Measurements from ENCODE around the gene OR5I1.

Gene OR5I1

DNA sequence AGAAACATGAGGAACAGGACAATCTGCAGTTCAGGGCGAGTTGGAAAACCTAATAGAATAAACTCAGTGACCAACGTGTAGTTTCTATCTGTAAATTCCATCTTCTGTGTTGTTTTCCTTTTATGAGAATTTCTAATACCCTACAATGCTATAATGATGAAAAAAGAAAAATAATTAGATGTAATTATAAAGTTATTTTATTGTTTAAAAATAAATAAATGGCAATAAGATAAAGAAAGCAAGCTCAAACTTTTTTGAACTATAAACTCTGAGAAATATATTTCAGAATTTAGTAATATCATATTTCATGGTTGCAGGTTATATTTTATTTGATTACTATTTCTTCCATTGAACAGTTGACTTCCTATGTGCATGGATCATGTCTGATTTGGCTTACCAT lies at the start of gene OR5I1:
Gene OR5I1, minus strand, starts transcription at position 101 of the 400 bp plus-strand sequence. Its CDS starts 0 bp downstream, at position 101.
- TF ChIP-seq, protein P1, sequence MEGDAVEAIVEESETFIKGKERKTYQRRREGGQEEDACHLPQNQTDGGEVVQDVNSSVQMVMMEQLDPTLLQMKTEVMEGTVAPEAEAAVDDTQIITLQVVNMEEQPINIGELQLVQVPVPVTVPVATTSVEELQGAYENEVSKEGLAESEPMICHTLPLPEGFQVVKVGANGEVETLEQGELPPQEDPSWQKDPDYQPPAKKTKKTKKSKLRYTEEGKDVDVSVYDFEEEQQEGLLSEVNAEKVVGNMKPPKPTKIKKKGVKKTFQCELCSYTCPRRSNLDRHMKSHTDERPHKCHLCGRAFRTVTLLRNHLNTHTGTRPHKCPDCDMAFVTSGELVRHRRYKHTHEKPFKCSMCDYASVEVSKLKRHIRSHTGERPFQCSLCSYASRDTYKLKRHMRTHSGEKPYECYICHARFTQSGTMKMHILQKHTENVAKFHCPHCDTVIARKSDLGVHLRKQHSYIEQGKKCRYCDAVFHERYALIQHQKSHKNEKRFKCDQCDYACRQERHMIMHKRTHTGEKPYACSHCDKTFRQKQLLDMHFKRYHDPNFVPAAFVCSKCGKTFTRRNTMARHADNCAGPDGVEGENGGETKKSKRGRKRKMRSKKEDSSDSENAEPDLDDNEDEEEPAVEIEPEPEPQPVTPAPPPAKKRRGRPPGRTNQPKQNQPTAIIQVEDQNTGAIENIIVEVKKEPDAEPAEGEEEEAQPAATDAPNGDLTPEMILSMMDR (IDR thresholded peaks at IDR 0.05; ENCODE audit: low read depth, low read length) = no peak

DNA sequence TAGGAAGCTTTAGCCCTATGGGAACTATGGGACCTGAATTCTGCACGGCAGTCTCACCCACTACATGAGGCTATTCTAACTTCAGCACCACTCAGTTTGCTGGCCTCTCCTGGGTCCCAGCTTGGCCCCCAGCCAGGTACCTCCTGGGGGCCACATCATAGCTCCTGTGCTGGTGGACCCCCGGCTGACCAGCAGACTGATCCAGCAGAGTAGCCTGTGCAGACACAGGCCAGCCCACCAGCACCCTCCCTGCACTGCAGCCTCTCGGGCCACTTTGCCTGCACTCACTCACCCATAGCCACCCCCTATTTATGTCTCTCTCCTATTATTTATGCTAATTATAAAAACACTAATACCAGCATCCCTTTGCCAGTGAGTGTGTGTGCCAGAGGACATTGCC lies 34.7 kb upstream of the OR5I1 start:
- TF ChIP-seq, protein P1 (IDR thresholded peaks at IDR 0.05; ENCODE audit: low read depth, low read length) = no peak
- DNase-seq (ENCODE audit: extremely low read depth, low read depth) = no peak

More for the DNA sequence above, at the start of gene OR5I1:
- DNase-seq (ENCODE audit: extremely low read depth, low read depth) = no peak

DNA sequence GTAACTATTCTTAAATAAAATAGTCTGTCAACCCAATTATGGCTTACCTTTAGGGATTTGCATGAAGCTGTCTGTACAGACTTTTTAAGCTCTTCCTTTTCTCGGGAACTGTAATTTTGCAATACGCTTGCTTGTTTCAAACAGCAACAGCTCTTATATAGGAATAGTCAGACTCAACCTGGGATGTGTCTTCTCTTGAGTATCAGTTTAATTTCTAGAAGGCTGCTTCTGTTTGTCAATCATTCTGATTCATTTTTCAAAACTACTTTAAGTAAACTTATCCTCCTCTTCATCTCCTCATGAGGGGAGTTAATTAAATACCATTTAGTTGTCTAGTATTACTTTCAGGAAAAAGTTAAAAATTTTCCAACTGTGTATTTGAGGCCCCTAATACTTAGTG lies 33.6 kb upstream of the OR5I1 start, which contains the start of gene OR10AG1:
Gene OR10AG1, minus strand, starts transcription at position 101 of the 400 bp plus-strand sequence. Its CDS starts 38 bp downstream, at position 63.
- DNase-seq (ENCODE audit: extremely low read depth, low read depth) = no peak
- TF ChIP-seq, protein P1 (IDR thresholded peaks at IDR 0.05; ENCODE audit: low read depth, low read length) = no peak

DNA sequence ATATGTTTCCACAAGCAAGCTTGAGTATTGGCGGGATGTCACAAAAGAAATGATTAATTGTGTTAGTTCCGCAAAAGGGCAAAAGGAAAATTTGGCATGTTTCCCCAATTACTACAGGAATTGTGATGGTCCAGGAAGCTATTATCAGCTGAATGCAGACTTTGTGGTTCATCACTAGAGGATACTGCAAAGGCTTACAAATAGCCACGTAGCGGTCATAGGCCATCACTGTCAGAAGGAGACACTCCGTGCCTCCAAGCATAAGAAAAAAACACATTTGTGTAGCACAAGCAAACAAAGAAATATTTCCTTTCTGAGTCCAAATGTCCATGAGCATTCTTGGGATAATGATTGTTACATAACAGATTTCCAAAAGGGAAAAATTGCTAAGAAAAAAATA lies 31.7 kb upstream of the OR5I1 start:
- TF ChIP-seq, protein P1 (IDR thresholded peaks at IDR 0.05; ENCODE audit: low read depth, low read length) = no peak
- DNase-seq (ENCODE audit: extremely low read depth, low read depth) = no peak

DNA sequence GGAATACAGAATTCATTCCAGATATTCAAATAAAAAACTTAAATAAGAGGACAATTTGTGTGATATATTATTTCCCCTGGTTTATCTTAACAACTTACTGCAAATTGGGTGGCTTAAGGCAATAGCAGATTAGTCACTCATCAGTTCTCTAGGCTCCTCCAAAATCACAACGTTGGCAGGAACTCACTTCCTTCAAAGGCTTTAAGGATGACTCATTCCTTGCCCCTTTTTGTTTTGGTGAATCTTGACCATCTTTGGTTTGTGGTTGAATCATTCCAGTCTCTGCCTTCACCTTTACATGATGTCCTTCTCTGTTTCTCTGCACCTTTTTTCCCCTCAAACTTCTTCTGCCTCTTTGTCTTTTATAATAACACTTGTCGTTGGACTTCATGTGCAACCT lies 30.2 kb upstream of the OR5I1 start:
- TF ChIP-seq, protein P1 (IDR thresholded peaks at IDR 0.05; ENCODE audit: low read depth, low read length) = no peak
- no peak for DNase-seq (ENCODE audit: extremely low read depth, low read depth)

DNA sequence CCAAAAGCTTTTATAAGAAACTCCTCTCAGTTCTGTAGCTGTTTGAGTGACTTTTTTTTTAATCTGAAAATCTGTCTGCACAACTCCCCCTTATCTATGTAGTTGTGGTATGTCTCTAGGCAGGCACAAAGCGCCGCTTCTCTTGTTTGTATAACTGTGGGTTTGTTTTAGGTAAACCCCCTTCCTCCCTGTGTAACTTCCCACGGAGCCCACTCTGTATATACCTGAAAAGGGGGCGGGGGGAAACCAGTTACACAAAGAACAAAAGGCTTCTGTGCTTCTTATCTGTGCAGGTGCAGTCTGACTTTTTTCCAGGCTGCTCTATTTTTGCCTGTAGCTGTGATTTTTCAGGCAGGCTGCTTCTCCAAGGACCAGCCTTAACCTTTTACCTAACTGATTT lies 20.3 kb upstream of the OR5I1 start:
- TF ChIP-seq, protein P1 (IDR thresholded peaks at IDR 0.05; ENCODE audit: low read depth, low read length) = no peak
- DNase-seq (ENCODE audit: extremely low read depth, low read depth) = no peak

DNA sequence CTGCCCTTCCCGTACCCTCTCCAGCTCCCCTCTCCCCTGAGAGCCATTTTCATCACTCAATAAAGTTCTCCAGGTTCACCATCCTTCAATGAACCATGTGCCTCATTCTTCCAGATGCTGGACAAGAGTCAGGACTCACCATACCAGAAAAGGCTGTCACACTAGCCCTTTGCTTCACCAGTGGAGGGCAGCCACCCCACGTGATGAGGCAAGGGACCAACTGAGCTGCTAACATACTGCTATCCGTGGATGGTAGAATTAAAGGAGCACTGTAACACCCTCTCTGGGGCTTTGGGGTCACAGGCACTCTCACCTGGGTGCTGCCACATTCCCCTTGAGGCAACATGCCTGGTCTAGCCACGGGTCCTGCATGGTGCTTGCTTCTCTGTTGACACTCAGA lies 13.1 kb upstream of the OR5I1 start:
- DNase-seq (ENCODE audit: extremely low read depth, low read depth) = no peak
- TF ChIP-seq, protein P1 (IDR thresholded peaks at IDR 0.05; ENCODE audit: low read depth, low read length) = no peak
